GM12874 (cell line): ENCODE results near the gene ZMIZ2.

Experiments used
- CTCF ChIP-seq: IDR thresholded peaks from 2 replicates; pipeline ENCODE4 v1.5.1; 2011; ENCODE audit warnings: low read depth, mild to moderate bottlenecking, control low read depth, low read length, moderate library complexity; ENCODE audit not compliant: insufficient read depth

The ZMIZ2 gene

GRCh38 chr7:44735403-44736165, 13.1 kb upstream of the ZMIZ2 start:
- TF ChIP-seq CTCF = no peak

- TF ChIP-seq CTCF = no peak
Measured at GRCh38 chr7:44736896-44737295, 11.8 kb upstream of the ZMIZ2 start.

GRCh38 chr7:44738051-44738723, 10.5 kb upstream of the ZMIZ2 start:
- TF ChIP-seq CTCF = no peak

- TF ChIP-seq CTCF = no peak
Measured at GRCh38 chr7:44738876-44739665, 9.6 kb upstream of the ZMIZ2 start.

- no peak for TF ChIP-seq CTCF
Measured at GRCh38 chr7:44740055-44740454, 8.6 kb upstream of the ZMIZ2 start.

GRCh38 chr7:44743750-44744149, 4.9 kb upstream of the ZMIZ2 start:
- no peak for TF ChIP-seq CTCF

- no peak for TF ChIP-seq CTCF
Measured at GRCh38 chr7:44748948-44749731, 493 bp downstream of the ZMIZ2 start.
